H7 (cell line): Measurements from ENCODE around the gene KIFAP3. TPM values are rescaled to one million over a fixed set of nuclear protein-coding genes. Genes with fewer than 3 reads are reported as not detected.
"Not testable (repeated sequence)": the region's sequence is repeated elsewhere in the genome, so short reads cannot be mapped to it uniquely, and the experiment has no call there.

Experiments used
- DNase-seq: peaks from one replicate; pipeline ENCODE4 v3.0.0; 2012
- H3K27me3 ChIP-seq: 2 replicates; pipeline ENCODE4 v1.6.0; 2011; ENCODE audit warnings: mild to moderate bottlenecking, low read length; ENCODE audit not compliant: control insufficient read depth, insufficient read depth
- H3K36me3 ChIP-seq: replicated peaks from 2 replicates; pipeline ENCODE4 v1.5.1; 2011; ENCODE audit warnings: low read length; ENCODE audit not compliant: control insufficient read depth, insufficient read depth
- H3K4me3 ChIP-seq: 2 replicates; pipeline ENCODE4 v1.5.1; 2011; ENCODE audit warnings: low read depth, mild to moderate bottlenecking, control low read depth, low read length, moderate library complexity; ENCODE audit not compliant: insufficient read depth
- total RNA-seq: library from RNA; depleted of rRNA; stranded (reverse); fragments of >200 nt; shearing (Covaris generic); gene quantifications from 2 replicates; pipeline ENCODE4 v1.2.3, GENCODE V29; 2014

Gene KIFAP3
- total RNA-seq, 1 experiment from 2014 or later, result 8.1 TPM

GRCh38 chr1:169933984-169934725 is 140.3 kb downstream of the KIFAP3 start:
- DNase-seq, result no peak
- no peaks in the 10 kb centered on the region for H3K27me3 ChIP-seq
- no peak overlapping the region for H3K4me3 ChIP-seq
- no peaks in the 10 kb centered on the region for H3K36me3 ChIP-seq

DNA sequence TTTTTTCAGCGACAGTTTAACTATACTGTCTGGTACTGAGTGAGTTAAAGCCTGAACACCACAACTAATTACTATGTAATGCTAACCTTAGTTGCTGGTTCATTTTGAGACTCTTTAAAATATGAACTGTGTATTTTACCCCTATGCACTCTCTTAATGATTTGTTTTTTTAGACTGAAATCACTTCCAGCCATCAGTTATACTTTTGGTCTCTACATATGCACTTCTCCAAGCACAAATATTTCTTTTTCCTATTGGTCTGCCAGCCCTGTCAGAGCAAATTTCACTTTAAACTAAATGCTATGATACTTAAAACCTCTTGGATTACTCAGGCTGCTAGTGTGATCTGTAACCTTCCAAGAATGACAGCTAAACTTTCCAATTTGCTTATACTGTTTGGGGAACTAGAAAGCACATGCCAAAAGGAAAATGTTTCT is 142.7 kb downstream of the KIFAP3 start:
- Histone ChIP-seq H3K36me3 (no peaks in the 10 kb centered on the region), H3K27me3 (no peaks in the 10 kb centered on the region), H3K4me3 (no peak overlapping the region)
- DNase-seq, result no peak

DNA sequence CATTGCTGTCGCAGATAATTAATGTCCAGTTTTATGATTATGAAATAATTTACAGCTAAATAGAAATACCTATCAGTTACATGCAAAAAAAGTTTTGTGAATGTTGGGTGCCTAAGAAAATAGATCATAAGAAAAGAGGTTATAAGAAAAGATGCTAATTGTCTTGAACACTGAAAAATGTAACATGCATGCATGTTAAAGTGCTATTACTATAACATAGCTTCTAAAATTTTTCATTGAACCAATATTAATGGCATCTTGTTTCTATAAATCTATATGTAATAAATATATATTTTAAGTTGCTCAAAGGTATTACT is 145.3 kb downstream of the KIFAP3 start:
- H3K4me3 ChIP-seq, result no peak overlapping the region
- no peaks in the 10 kb centered on the region for H3K27me3 ChIP-seq
- no peaks in the 10 kb centered on the region for H3K36me3 ChIP-seq
- DNase-seq, result no peak

DNA sequence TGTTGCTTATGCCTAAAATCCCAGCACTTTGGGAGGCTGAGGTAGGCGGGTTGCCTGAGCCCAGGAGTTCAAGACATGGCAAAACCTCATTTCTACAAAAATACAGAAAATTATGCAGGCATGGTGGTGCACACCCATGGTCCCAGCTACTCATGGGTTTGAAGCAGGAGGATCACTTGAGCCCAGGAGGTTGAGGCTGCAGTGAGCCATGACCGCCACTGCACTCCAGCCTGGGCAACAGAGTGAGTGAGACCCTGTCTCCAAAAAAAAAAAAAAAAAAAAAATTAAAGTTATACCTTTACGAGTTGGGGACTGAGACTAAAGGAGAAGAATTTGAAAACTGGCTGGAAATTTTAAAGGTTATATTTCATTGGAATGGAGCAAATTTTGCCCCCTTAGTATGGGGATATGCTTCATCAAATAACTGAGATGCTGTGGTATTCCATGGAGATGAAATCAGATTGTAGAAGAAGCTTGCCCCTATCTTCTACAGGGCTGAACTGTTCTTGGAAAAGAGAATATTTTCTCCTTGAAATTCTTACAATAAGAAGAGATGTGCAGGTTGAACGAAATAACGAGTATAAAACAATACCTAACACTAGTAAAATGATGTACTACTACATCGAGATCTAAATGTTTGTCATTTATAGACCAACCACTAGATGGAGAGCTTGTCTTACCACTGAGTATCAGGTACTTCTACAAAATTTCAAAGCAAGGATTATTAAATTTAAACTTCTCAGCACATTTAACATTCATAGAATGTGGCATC is 145.9 kb downstream of the KIFAP3 start:
- no peaks in the 10 kb centered on the region for H3K36me3 ChIP-seq
- H3K4me3 ChIP-seq, result no peak overlapping the region
- H3K27me3 ChIP-seq, result no peaks in the 10 kb centered on the region
- no peak for DNase-seq

GRCh38 chr1:169925505-169926482 is 148.7 kb downstream of the KIFAP3 start:
- Histone ChIP-seq H3K4me3 (no peak overlapping the region), H3K27me3 (no peaks in the 10 kb centered on the region), H3K36me3 (no peaks in the 10 kb centered on the region)
- no peak for DNase-seq

DNA sequence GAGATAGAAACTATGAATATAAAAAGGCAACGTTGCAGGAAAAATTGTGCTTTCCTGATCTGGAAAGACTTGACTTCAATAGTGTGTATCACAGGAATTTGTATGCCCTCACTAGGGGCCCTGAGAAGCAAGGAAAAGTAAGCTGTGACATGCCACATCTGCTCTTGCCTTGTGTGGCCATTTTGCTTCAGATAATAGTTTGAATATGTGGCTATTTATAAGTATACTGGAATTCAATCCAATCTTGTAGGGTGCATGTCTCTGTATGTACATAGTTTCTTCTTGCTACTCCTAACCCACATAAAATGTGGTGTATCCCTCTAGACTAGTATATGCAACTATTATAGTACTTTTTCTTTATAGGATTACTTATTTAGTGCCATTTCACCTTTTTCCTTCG is 149.7 kb downstream of the KIFAP3 start:
- H3K36me3 ChIP-seq, result no peaks in the 10 kb centered on the region
- H3K4me3 ChIP-seq, result no peak overlapping the region
- no peak for DNase-seq
- no peaks in the 10 kb centered on the region for H3K27me3 ChIP-seq

DNA sequence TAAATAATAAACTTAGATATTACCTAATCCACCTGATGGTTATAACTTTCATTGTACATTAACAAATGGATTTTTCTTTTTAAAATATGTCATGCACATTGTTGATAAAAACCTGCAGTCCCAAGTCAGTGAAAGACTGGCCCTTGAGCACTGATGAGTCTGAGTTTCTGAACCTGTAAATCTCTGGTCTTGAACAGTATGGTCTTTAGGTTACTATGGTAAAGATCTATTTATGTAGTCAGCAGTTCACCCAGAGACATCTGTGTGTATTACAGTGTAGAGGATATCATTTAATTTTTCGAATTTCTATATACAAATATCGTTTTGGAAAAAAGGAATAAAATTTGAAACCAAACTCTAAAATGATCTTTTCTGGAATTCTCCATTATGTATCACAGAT is 150.4 kb downstream of the KIFAP3 start:
- Histone ChIP-seq H3K36me3 (no peaks in the 10 kb centered on the region), H3K4me3 (no peak overlapping the region), H3K27me3 (no peaks in the 10 kb centered on the region)
- no peak for DNase-seq

DNA sequence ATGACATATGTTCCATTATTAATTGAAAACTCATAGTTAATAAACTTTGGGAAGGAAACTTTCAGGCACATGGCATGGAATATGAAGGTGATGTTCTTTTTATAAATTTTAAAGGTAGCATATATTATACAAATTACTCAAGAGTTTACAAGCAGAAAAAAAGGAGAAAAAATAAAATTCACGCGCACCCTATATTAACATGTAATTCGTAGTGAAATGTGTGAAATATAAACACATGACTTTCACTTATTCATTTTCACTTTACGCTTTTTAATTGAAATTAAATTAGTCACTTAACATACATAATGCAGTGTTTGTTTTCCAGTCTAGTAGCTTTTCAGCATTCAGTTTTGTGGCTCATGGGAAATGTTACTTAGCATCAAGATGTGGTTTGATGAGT is 153.4 kb downstream of the KIFAP3 start:
- DNase-seq, result no peak
- Histone ChIP-seq H3K27me3 (no peaks in the 10 kb centered on the region), H3K4me3 (no peak overlapping the region), H3K36me3 (no peaks in the 10 kb centered on the region)

DNA sequence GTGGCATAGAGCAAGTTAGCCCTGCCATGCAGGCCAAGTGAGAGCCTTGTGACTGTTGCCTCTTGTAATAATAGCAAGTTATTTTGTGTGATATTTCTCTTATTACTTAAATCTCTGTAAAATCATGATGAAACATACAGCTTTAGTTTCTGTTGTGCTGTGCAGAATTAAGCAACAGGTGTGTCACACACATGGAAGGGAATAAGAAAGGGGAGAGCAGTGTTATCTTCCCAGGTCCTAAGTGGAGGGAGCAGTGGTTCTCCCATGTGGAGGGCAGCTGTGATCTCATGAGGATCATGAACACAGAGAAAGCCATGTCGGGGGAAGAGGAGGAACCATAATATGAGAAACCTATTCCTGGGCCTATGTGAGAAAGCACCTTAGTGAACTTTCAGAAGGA is 155.6 kb downstream of the KIFAP3 start:
- Histone ChIP-seq H3K27me3 (no peaks in the 10 kb centered on the region), H3K4me3 (no peak overlapping the region), H3K36me3 (no peaks in the 10 kb centered on the region)
- no peak for DNase-seq

DNA sequence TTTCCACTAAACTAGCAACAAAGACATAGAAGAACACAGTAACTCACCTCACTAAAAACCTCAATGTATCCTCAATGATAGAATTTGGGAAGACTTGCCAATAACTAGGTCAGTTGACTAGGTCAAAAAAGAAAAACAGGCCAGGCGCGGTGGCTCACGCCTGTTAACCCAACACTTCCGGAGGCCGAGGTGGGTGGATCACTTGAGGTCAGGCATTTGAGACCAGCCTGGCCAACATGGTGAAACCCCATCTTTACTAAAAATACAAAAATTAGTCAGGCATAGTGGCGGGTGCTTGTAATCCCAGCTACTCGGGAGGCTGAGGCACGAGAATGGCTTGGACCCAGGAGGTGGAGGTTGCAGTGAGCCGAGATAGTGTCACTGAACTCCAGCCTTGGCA is 156.3 kb downstream of the KIFAP3 start:
- H3K36me3 ChIP-seq, DNase-seq, H3K27me3 ChIP-seq, H3K4me3 ChIP-seq: not testable (repeated sequence)

- Histone ChIP-seq H3K4me3 (no peak overlapping the region), H3K27me3 (no peaks in the 10 kb centered on the region), H3K36me3 (no peaks in the 10 kb centered on the region)
- peak; percentile 51 for DNase-seq
Measured at GRCh38 chr1:169915150-169915549, 159.3 kb downstream of the KIFAP3 start.

DNA sequence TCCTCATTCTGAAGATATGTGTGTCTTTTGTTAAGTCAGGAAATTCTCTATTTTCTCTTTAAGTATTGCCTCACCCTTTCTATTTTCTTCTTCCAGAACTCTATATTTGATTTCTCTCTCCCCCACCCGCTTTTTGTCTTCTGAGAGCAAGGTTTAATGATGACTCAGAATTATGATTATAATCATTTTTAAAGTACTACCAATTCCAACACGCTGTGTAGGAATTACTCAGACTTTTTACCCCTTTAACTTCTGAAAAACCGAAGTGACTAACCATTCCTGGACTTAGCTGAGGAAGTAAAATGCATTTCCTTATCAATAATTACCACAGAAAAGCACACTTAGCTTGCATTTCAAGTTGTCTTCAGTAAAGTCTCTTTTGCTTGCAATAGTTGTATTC is 160.0 kb downstream of the KIFAP3 start:
- H3K36me3 ChIP-seq, result no peaks in the 10 kb centered on the region
- H3K27me3 ChIP-seq, result no peaks in the 10 kb centered on the region
- H3K4me3 ChIP-seq, result no peak overlapping the region
- DNase-seq, result no peak

GRCh38 chr1:169909499-169909898 is 165.0 kb downstream of the KIFAP3 start:
- Histone ChIP-seq H3K36me3 (no peaks in the 10 kb centered on the region), H3K4me3 (no peak overlapping the region), H3K27me3 (no peaks in the 10 kb centered on the region)
- DNase-seq, result no peak

- no peak for DNase-seq
- H3K36me3 ChIP-seq, result no peaks in the 10 kb centered on the region
- no peaks in the 10 kb centered on the region; the same call in 1 of the 2 replicates for H3K27me3 ChIP-seq
- no peak overlapping the region for H3K4me3 ChIP-seq
Measured at GRCh38 chr1:169906938-169907337, 167.6 kb downstream of the KIFAP3 start.
